ENCODE results near the gene DHPS.
A peak's percentile ranks its signal among the peaks of the same experiment; 100 is the strongest.
"Not testable (repeated sequence)": the region's sequence is repeated elsewhere in the genome, so short reads cannot be mapped to it uniquely, and the experiment has no call there.

DHPS gene

DNA sequence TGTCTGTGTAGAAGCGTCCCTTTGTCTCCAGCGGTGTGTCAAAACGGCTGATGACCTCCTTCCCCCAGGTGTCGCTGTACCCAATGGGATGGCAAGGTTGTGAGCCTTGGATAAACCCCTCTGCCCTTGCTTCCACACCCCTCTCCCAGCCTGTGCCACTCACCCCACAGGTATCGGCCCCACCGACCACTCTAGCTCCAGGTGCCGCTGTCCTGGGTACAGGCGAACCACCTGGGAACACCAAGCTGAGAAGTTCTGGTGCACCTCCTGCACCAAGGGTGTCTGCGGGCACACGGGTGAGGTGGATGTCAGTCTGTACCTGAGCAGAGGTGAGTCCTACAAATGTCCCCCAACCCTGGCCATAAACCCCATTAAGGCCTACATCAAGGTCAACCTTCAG lies 31.7 kb downstream of the DHPS start:
- DNase-seq (ENCODE audit: low read depth), result no peak
- no peak overlapping the region for H3K4me3 ChIP-seq (ENCODE audit: control insufficient read depth, low read depth, low read length)
- TF ChIP-seq, protein P1, sequence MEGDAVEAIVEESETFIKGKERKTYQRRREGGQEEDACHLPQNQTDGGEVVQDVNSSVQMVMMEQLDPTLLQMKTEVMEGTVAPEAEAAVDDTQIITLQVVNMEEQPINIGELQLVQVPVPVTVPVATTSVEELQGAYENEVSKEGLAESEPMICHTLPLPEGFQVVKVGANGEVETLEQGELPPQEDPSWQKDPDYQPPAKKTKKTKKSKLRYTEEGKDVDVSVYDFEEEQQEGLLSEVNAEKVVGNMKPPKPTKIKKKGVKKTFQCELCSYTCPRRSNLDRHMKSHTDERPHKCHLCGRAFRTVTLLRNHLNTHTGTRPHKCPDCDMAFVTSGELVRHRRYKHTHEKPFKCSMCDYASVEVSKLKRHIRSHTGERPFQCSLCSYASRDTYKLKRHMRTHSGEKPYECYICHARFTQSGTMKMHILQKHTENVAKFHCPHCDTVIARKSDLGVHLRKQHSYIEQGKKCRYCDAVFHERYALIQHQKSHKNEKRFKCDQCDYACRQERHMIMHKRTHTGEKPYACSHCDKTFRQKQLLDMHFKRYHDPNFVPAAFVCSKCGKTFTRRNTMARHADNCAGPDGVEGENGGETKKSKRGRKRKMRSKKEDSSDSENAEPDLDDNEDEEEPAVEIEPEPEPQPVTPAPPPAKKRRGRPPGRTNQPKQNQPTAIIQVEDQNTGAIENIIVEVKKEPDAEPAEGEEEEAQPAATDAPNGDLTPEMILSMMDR (IDR thresholded peaks at IDR 0.05; ENCODE audit: control insufficient read depth, insufficient read depth, low read depth, low read length, missing control alignments), result no peak

- no peak overlapping the region for H3K4me3 ChIP-seq (ENCODE audit: control insufficient read depth, low read depth, low read length)
- no peak for DNase-seq (ENCODE audit: low read depth)
Measured at GRCh38 chr19:12648088-12648487, 33.6 kb downstream of the DHPS start.

GRCh38 chr19:12647490-12648071 lies 34.1 kb downstream of the DHPS start:
- TF ChIP-seq, protein P1 (IDR thresholded peaks at IDR 0.05; ENCODE audit: control insufficient read depth, insufficient read depth, low read depth, low read length, missing control alignments), result no peak
- H3K4me3 ChIP-seq (ENCODE audit: control insufficient read depth, low read depth, low read length), result no peak overlapping the region; the same call in 1 of the 2 replicates
- DNase-seq (ENCODE audit: low read depth), result no peak

More at GRCh38 chr19:12648088-12648487, 33.6 kb downstream of the DHPS start:
- TF ChIP-seq, protein P1 (IDR thresholded peaks at IDR 0.05; ENCODE audit: control insufficient read depth, insufficient read depth, low read depth, low read length, missing control alignments), result peak; percentile 7

GRCh38 chr19:12647047-12647446 lies 34.6 kb downstream of the DHPS start:
- no peak overlapping the region for H3K4me3 ChIP-seq (ENCODE audit: control insufficient read depth, low read depth, low read length)
- DNase-seq (ENCODE audit: low read depth), result no peak
- TF ChIP-seq, protein P1 (IDR thresholded peaks at IDR 0.05; ENCODE audit: control insufficient read depth, insufficient read depth, low read depth, low read length, missing control alignments), result no peak

DNA sequence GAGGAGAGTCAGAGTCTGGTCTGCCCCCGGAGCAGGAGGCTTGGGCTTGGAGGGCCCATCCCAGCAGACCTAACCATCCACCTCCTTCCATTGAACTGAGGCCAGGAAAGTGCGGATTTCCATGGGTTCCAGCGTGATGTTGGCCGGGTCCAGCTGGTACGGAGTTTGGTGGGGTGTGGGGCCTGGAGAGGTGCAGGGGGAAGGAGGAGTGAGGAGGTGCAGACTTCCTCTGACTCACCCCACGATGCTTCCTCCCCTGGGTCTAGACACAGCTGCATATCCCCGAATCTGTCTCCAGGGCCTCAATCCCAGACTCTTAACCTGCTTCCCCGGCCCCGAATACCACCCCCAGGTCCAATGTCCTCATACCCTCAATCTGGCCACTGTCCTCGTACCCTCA lies 35.1 kb downstream of the DHPS start:
- no peak for DNase-seq (ENCODE audit: low read depth)
- no peak overlapping the region for H3K4me3 ChIP-seq (ENCODE audit: control insufficient read depth, low read depth, low read length)
- TF ChIP-seq, protein P1 (IDR thresholded peaks at IDR 0.05; ENCODE audit: control insufficient read depth, insufficient read depth, low read depth, low read length, missing control alignments), result no peak

- not testable (repeated sequence) for DNase-seq (ENCODE audit: low read depth); H3K4me3 ChIP-seq (ENCODE audit: control insufficient read depth, low read depth, low read length)
Measured at GRCh38 chr19:12643716-12644115, 38.0 kb downstream of the DHPS start.

DNA sequence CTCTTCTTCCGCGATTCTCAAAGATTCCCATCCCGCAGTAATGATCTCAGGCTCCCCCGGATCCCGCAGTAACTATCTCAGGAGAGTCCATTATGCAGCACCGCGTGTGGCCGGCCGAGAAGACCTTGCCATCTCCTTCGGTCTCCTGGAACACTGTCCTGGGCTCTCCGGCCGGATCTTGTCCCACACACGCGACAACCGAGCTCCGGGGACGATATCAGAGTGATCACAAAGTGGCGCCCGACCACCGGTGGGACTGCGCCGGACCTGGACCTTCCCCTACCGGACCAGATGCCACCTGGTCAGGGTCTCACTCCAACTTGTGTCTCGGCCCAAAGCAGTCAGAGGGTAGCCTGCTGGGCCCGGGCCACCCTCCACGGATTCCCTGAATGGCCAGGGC lies 39.2 kb downstream of the DHPS start:
- H3K4me3 ChIP-seq (ENCODE audit: control insufficient read depth, low read depth, low read length), result no peak overlapping the region
- TF ChIP-seq, protein P1 (IDR thresholded peaks at IDR 0.05; ENCODE audit: control insufficient read depth, insufficient read depth, low read depth, low read length, missing control alignments), result no peak
- no peak for DNase-seq (ENCODE audit: low read depth)
